ENCODE results near the gene RASL10B. TPM values are rescaled to one million over a fixed set of nuclear protein-coding genes. Genes with fewer than 3 reads are reported as not detected.
"Not testable (repeated sequence)": the region's sequence is repeated elsewhere in the genome, so short reads cannot be mapped to it uniquely, and the experiment has no call there.

RASL10B gene, protein sequence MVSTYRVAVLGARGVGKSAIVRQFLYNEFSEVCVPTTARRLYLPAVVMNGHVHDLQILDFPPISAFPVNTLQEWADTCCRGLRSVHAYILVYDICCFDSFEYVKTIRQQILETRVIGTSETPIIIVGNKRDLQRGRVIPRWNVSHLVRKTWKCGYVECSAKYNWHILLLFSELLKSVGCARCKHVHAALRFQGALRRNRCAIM
- total RNA-seq (2014; rRNA removed; shearing (Covaris generic); ENCODE audit: low replicate concordance): 0.17 TPM in 1 of 2 replicates, not detected in the other

DNA sequence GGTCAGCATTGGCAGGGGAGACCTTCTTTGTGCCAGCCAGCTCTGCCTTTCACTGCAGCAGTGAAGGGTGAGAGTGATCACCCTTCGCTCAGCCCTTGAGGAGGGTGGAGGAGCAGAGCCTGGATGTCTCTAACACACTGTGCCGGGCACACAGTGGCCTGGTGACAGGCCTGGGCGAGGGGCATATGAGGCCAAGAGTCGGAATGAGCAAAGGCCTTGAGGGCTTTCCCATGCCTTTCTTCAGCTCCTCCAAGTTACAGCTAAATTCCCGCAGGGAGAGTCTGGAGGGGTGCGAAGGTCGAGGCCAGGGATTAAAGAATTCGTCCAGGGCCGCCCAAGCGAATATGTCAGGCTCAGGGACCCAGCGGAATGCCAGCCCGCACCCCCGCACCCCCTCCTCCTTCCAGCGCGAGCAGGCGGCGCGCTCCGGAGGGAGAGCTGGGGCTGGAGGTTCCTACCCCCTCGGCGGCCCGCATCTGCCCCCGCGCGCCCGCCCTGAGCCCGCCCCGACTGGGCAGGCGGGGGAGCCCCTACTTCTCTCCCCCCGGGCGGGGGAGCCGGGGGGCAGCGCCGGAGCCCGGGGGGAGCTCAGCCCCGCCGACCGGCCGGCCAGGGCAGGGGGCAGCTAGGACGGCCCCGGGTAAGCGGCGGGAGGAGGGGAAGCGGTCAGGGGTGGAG lies at the start of gene RASL10B:
Gene RASL10B, plus strand, starts transcription at position 401 of the 678 bp plus-strand sequence. CDS start 3,546 bp downstream, outside the sequence.
- no peak for DNase-seq (ENCODE audit: low read depth)
- in situ Hi-C loops (cut with HindIII; ENCODE audit: low pct_unique_long_range_greater_than_20kb, low sequenced_read_pairs): no loop called here

DNA sequence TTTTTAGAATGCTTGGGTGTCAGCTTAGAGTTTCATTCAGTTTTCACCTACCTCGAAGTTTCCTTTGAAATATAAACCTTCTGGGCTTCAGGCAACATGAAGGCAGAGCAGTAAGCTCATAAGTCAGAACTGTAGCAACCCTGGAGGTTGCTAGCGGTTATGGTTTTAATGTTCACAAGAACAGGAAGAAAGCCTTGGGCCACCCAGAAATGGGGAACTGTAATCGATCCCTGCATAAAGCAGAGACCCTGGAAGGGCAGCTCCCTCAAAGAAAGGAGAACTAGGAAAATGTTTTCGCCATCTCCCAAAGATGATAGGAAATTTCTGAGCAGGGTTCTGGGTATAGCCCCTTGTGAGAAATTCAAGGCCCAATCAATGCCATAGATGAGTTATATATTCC lies 47.8 kb upstream of the RASL10B start:
- in situ Hi-C loops (cut with HindIII; ENCODE audit: low pct_unique_long_range_greater_than_20kb, low sequenced_read_pairs): no loop called here
- no peak for DNase-seq (ENCODE audit: low read depth)

DNA sequence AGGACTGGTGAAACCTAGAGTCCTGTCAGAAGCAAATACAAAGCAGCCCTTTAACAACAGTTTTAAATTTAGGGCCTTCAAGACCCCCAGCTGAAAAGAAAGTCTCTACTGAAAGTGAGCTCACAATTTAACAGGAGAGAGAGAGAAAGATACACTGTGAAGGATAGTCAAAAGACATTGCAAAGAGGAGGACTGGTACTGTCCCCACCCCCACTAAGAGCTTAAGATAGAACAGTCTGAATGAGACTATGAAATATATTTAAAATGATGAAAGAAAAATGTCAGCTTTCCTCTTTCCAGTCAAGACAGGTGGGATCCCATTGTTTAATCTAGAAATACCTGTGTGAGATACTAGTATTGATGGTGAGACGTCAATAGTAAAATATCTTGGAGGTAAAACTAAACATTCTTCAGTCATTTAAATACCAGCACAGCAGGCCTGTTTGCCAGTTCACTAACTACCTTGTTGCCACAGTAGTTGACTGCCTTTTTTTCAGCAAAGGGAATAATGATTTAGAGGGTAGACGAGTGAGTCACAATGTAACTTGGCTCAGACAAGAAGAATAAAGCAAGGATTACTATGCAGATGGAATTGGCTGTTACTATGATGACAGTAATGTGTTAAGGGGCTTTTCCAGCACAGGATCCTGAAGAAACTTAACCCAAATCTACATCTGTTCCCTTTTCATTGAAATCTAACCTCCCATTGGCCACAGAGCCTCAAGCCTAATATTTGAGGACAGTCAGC lies 47.2 kb upstream of the RASL10B start:
- in situ Hi-C loops (cut with HindIII; ENCODE audit: low pct_unique_long_range_greater_than_20kb, low sequenced_read_pairs): no loop called here
- DNase-seq (ENCODE audit: low read depth): peak; percentile 29

DNA sequence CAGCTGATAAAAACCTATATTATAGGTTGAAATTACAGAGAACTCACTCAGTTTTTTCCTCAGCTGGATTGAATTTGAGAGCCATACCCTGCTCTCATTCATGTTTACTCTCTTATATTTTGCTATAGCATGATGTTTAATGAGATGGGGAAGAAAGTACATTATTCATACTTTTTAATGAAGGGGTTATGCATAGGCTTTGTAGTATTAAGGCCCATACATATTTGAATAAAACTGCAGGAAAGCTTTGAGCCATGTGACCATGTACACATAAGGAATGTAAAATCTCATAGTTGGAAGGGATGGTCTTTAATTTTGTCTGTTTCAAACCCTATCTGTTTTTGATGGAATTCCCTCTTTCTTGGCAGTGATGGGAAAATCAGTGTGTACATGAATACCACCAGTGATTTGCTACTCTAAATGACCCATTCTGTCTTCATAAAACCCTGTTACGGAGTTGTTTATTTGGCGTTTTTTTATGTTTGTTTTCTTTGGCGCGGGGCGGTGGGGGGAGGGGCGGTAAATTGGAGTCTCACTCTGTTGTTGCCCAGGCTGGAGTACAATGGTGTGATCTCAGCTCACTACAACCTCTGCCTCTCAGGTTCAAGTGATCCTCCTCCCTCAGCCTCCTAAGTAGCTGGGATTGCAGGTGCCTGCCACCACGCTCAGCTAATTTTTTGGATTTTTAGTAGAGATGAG lies 38.8 kb upstream of the RASL10B start:
- DNase-seq (ENCODE audit: low read depth): no peak
- in situ Hi-C loops (cut with HindIII; ENCODE audit: low pct_unique_long_range_greater_than_20kb, low sequenced_read_pairs): no loop called here

DNA sequence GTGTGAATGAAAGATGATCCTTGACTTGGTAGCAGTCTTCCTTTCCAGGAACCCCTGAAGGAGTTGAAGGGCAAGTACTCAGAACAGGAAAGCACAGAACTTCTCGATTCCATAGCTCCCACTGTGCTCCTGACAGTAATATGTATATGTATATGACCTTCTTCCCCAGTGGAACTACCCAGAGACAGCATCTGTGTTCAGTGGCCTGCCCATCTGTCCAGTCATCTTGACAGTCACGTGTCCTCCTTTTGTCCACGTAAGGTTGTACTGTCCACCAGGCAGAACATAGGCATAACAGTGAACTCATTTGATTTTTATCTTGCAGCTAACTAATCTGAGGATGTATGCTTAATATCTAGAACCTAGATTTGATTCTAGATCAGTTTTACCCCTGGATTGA lies 37.8 kb upstream of the RASL10B start:
- in situ Hi-C loops (cut with HindIII; ENCODE audit: low pct_unique_long_range_greater_than_20kb, low sequenced_read_pairs): no loop called here
- DNase-seq (ENCODE audit: low read depth): no peak

DNA sequence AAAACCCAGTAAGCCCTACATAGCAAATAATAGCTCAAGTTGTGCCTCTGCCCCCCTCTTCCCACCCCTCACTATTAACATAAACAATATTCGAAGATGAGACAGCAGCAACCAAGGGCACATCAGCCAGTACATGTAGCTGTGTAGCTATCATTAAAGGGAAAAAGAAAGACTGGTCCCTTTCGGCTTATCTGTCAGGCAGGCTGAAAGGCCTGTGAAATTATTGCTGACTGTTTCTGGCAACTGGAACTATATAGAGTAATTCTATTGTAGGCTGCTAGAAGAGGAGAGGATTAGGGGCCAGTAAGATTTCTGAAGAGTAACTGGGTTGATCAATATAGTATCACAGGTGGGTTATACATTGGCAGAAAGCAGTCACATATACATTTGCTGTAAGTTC lies 36.5 kb upstream of the RASL10B start:
- in situ Hi-C loops (cut with HindIII; ENCODE audit: low pct_unique_long_range_greater_than_20kb, low sequenced_read_pairs): no loop called here
- DNase-seq (ENCODE audit: low read depth): no peak

DNA sequence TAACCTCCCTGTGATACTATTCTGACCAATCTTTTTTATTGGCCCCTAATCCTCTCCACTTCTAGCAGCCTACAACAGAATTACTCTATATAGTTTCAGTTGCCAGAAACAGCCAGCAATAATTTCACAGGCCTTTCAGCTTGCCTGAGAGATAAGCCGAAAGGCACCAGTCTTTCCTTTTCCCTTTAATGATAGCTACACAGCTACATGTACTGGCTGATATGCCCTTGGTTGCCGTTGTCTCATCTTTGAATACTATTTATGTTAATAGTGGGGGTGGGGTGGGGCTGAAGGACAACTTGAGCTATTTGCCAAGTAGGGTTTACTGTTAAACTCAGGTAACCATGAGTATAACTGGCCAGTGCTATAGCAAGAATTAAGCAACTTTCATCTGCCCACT lies 35.8 kb upstream of the RASL10B start:
- in situ Hi-C loops (cut with HindIII; ENCODE audit: low pct_unique_long_range_greater_than_20kb, low sequenced_read_pairs): no loop called here
- no peak for DNase-seq (ENCODE audit: low read depth)

DNA sequence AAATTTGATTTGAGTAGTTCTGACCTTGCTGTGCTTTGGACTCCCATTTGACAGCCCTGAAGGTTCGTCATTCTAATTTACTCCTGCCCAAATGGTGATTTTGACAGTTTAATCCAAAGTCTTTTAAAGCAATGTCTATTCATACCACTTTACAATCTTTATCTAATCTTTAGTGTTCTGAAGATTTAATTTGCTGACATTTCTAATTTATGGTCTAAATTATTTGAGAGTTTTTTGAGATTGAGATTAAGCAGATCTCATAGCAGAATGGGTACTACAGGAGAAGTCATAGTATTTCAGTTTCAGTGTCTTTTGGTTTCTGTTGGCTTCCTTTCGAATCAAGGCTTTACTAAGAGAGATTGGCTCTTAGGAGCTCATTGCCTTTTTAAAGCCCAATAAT lies 32.6 kb upstream of the RASL10B start:
- DNase-seq (ENCODE audit: low read depth): no peak
- in situ Hi-C loops (cut with HindIII; ENCODE audit: low pct_unique_long_range_greater_than_20kb, low sequenced_read_pairs): no loop called here

DNA sequence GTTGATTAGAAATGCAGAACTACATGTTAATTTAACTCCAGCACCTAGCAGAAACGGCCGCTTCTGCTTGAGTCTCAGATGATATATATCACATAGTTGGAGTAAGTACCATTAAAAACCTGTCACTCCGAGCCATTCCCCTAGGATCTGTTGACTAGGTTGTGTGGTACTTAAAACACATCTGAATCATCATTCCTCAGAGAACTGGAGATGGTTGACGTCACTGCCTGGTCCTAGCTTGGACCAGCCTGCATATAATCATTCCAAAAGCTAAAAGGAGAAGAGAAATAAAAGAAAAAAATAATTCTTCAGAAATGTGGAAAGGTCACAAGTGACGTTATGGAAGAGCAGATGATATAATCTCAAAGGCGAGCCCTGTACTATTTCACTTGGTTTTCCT lies 31.3 kb upstream of the RASL10B start:
- no peak for DNase-seq (ENCODE audit: low read depth)
- in situ Hi-C loops (cut with HindIII; ENCODE audit: low pct_unique_long_range_greater_than_20kb, low sequenced_read_pairs): no loop called here

DNA sequence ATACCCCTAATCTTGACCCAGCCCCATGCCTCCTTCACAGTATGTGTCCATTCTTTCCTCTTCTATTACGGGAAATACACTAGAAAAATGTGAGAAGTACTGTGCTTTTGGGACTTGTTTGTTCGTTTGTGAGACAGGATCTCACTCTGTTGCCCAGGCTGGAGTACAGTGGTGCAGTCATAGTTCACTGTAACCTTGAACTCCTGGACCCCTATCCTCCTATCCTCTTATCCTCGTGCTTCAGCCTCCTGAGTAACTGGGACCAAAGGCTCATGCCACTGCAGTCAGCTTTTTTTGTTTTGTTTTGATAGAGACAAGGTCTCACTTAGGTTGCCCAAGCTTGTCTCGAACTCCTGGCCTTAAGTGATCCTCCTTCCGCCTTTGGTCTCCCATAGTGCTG lies 29.9 kb upstream of the RASL10B start:
- DNase-seq (ENCODE audit: low read depth): no peak
- in situ Hi-C loops (cut with HindIII; ENCODE audit: low pct_unique_long_range_greater_than_20kb, low sequenced_read_pairs): no loop called here

DNA sequence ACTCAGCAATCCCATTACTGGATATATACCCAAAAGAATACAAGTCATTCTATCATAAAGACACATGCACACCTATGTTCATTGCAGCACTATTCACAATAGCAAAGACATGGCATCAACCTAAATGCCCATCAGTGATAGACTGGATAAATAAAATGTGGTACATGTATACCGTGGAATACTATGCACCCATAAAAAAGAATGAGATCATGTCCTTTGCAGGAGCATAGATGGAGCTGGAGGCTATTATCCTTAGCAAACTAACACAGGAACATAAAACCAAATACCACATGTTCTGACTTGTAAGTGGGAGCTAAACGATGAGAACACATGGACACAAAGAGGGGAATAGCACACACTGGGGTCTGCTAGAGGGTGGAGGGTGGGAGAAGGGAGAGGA lies 28.1 kb upstream of the RASL10B start:
- DNase-seq (ENCODE audit: low read depth); in situ Hi-C loops (cut with HindIII; ENCODE audit: low pct_unique_long_range_greater_than_20kb, low sequenced_read_pairs): not testable (repeated sequence)

DNA sequence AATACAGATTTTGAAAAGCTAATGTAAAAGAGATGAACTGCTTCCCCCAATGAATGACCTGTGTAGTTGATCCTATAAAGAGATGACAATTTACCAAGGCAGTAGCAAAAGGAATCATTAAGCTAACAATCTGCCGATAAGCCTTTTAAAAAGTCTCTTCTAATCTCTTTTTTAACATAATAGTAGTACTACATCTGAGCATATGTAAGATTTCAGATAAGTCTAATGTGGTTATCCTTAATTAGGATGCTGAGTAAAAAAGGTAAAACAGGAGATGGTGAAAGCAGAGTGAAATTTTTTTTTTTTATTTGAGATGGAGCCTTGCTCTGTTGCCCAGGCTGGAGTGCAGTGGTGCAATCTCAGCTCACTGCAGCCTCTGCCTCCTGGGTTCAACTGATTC lies 26.2 kb upstream of the RASL10B start:
- DNase-seq (ENCODE audit: low read depth): no peak
- in situ Hi-C loops (cut with HindIII; ENCODE audit: low pct_unique_long_range_greater_than_20kb, low sequenced_read_pairs): no loop called here

DNA sequence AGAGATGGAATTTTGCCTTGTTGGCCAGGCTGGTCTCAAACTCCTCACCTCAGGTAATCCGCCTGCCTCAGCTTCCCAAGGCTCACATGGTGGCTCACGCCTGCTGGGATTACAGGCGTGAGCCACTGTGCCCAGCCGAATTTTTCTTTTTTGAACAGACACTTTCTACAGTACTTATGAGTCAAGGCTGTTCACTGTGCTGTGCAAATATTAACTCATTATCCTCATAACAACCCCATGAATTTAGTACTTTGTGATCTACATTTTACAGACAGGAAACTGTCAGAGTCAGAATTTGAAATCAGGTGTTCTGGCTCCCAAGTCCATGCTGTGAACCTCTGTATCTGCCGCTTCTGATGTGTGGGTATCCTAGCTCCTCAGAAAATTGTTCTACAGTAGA lies 25.7 kb upstream of the RASL10B start:
- in situ Hi-C loops (cut with HindIII; ENCODE audit: low pct_unique_long_range_greater_than_20kb, low sequenced_read_pairs): no loop called here
- no peak for DNase-seq (ENCODE audit: low read depth)

DNA sequence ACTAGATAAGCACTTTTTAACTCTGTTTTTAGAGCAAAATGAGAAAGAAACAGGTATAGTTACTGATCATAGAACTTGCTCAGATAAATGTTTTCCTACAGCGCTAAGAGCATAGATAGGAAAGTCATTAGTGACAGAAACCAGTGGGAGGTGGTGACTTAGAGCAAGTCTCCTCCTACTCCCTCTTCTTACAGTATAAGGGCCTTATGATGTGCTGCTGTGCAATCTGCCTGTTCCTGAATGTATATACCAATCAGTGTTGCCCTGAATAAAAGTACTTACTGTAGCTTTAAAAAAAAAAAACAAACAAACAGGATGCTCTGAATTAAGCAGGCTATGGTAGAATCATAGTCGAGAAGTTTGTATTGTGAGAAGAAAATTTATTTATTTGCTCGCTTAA lies 23.3 kb upstream of the RASL10B start:
- DNase-seq (ENCODE audit: low read depth): no peak
- in situ Hi-C loops (cut with HindIII; ENCODE audit: low pct_unique_long_range_greater_than_20kb, low sequenced_read_pairs): no loop called here

DNA sequence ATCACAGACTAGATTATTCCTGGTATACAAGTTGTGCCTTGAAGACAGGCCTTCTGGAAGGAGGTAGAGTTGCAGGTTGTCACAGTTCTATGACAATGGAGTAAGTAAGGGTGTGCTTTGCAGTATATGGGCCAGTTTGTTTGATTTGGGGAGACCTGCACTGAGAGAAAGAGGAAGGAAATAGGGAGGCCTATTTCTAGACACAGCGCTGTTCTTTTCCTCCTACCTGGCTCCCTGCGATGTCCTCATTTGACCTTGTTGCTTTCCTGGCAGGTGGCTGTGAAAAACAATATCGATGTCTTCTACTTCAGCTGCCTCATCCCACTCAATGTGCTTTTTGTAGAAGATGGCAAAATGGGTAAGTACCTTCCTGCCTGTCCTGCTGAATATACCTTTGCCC lies 22.5 kb upstream of the RASL10B start:
- no peak for DNase-seq (ENCODE audit: low read depth)
- in situ Hi-C loops (cut with HindIII; ENCODE audit: low pct_unique_long_range_greater_than_20kb, low sequenced_read_pairs): no loop called here

DNA sequence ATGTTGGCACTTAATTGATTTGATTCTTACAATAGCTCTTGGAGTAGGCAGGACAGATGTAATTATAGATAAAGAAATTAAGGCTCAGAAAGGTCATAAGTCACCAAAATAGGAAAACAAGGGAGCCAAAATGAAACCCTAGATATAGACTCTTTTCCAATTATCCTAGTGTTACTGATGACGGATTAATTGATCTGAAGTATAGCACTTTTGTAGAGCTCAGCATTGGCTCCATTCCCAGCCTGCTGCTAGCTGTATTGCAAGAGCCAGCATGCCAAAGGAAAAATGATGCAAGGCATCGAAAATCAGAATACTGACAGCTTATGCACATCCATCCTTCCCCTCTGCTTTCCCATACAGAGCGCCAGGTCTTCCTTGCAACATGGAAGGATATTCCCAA lies 21.6 kb upstream of the RASL10B start:
- no peak for DNase-seq (ENCODE audit: low read depth)
- in situ Hi-C loops (cut with HindIII; ENCODE audit: low pct_unique_long_range_greater_than_20kb, low sequenced_read_pairs): no loop called here

DNA sequence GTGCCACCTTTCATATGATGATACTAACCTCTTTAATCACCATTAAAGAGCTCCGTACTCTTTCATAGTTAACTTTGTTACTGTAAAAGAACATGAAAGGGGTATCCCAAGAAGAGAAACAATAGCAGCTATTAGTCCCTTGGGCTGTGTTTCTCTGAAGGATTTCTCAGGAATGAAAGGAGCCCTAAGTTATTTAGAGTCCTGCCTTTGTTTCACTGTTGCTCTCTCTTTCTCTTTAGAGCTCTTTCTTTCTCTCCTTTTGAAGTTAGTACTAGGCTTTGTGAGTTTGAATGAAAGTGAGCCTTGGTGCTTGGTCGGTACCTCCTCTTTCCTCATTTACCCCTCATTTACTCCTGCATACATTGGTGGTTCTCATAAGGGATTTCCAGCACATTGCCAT lies 20.5 kb upstream of the RASL10B start:
- in situ Hi-C loops (cut with HindIII; ENCODE audit: low pct_unique_long_range_greater_than_20kb, low sequenced_read_pairs): no loop called here

DNA sequence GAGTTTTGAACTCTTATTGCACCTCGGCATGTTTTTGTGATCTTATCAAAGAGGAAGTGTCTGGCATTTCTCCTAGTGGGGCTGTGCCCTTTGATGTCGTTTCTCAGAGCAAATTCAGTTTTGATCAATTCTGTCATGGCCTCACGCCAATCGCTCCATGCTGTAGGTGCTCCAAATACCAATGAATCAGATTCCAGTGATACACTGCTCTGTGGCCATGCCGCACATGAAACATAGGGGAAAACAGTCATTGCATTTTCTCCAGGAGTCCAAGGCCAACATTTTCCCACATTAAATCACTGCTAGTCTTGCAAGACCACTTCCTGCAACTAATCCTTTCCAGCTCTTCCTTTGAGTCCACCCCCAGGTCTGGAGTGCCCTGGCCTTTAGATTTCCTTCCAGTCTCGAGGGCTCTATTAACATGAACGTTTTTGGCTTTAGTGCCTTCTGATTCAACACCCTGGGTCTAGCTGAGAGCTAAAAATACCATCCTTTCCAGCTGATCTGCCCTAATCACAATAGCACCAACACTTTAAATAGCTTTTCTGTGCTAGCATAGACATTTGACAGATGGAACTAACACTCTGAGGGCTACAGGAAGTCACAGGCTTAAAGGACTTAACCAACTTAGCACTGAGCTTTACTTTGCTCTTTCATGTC lies 18.2 kb upstream of the RASL10B start:
- in situ Hi-C loops (cut with HindIII; ENCODE audit: low pct_unique_long_range_greater_than_20kb, low sequenced_read_pairs): no loop called here

More for the DNA sequence above, 20.5 kb upstream of the RASL10B start:
- no peak for DNase-seq (ENCODE audit: low read depth)

More for the DNA sequence above, 18.2 kb upstream of the RASL10B start:
- DNase-seq (ENCODE audit: low read depth): no peak

Data from Caki2 (cell line).